Lower lobe of right lung (tissue), 2 donors: ENCODE measurements around the gene MPZL2. TPM values are rescaled to one million over a fixed set of nuclear protein-coding genes. Genes with fewer than 3 reads are reported as not detected.

ENCODE experiments used
- ATAC-seq, 2 donors: fragments of 200-7000 bp; cut with Tn5 transposase; one replicate each; pipeline ENCODE4 v1.9.1; 2020 to 2022; ENCODE audit warnings: mild to moderate bottlenecking in 2 of 2, moderate library complexity in 2 of 2
- DNase-seq: peaks from one replicate; pipeline ENCODE4 v3.0.0-alpha.2; 2020
- H3K27ac ChIP-seq: fragments of 200-600 bp; one replicate; pipeline ENCODE4 v1.8.0; 2022
- H3K27me3 ChIP-seq: fragments of 200-600 bp; one replicate; pipeline ENCODE4 v1.8.0; 2022; ENCODE audit warnings: low read depth
- H3K36me3 ChIP-seq: fragments of 200-600 bp; one replicate; pipeline ENCODE4 v1.8.0; 2022; ENCODE audit warnings: mild to moderate bottlenecking
- H3K4me1 ChIP-seq: fragments of 200-600 bp; one replicate; pipeline ENCODE4 v1.8.0; 2022
- H3K4me3 ChIP-seq: fragments of 200-600 bp; one replicate; pipeline ENCODE4 v1.8.0; 2022; ENCODE audit warnings: mild to moderate bottlenecking
- H3K9me3 ChIP-seq: fragments of 200-600 bp; one replicate; pipeline ENCODE4 v1.8.0; 2022
- CTCF ChIP-seq: fragments of 200-600 bp; IDR thresholded peaks from one replicate; pipeline ENCODE4 v1.8.0; 2022; ENCODE audit warnings: antibody characterized with exemption, mild to moderate bottlenecking
- intact Hi-C: fragments of 100-400 bp; cut with DNase I; formaldehyde crosslinking; loops from one replicate; pipeline ENCODE4 v1.11.0; 2022
- total RNA-seq: library from RNA; stranded (reverse); fragmentation: NEBNext Ultra II Directional; extraction: Animal tissue kit (Norgen Biotek cat#: 25700); gene quantifications from one replicate; pipeline ENCODE4 v1.2.1, GENCODE V29; 2021
- donor health status: DM: no; HTN: yes; CAD: no; lungs with severe emphysema.

The MPZL2 gene
- total RNA-seq, 1 donor from 2014 or later = 85.3 TPM

GRCh38 chr11:118212781-118213191, 51.3 kb downstream of the MPZL2 start:
- no peaks in the 10 kb centered on the region for H3K36me3 ChIP-seq
- ATAC-seq (no peak), DNase-seq (no peak)
- no peaks in the 10 kb centered on the region for H3K9me3 ChIP-seq
- intact Hi-C loops = no loop called here
- H3K27ac ChIP-seq = peak overlapping the region; percentile 56
- TF ChIP-seq CTCF = no peak
- H3K27me3 ChIP-seq = no peaks in the 10 kb centered on the region
- peaks cover 51% of the 10 kb centered on the region for H3K4me1 ChIP-seq
- no peak overlapping the region for H3K4me3 ChIP-seq

GRCh38 chr11:118212131-118212725, 51.9 kb downstream of the MPZL2 start:
- TF ChIP-seq CTCF = no peak
- DNase-seq (peak; percentile 56), ATAC-seq (peak; percentile 77 to 83)
- Histone ChIP-seq H3K27me3 (no peaks in the 10 kb centered on the region), H3K4me1 (peaks cover 56% of the 10 kb centered on the region), H3K27ac (peak overlapping the region; percentile 56), H3K36me3 (no peaks in the 10 kb centered on the region), H3K9me3 (no peaks in the 10 kb centered on the region), H3K4me3 (no peak overlapping the region)
- intact Hi-C loops = no loop called here

- Histone ChIP-seq H3K9me3 (no peaks in the 10 kb centered on the region), H3K4me3 (no peak overlapping the region), H3K36me3 (no peaks in the 10 kb centered on the region), H3K27me3 (no peaks in the 10 kb centered on the region), H3K4me1 (peaks cover 55% of the 10 kb centered on the region), H3K27ac (no peak overlapping the region)
- DNase-seq = no peak
- TF ChIP-seq CTCF = no peak
- peak in 1 of 2 donors; percentile 21 for ATAC-seq
- intact Hi-C loops = no loop called here
These were observed 53.1 kb downstream of the MPZL2 start for GRCh38 chr11:118211006-118211405.

- no peaks in the 10 kb centered on the region for H3K27me3 ChIP-seq
- H3K4me1 ChIP-seq = peaks cover 54% of the 10 kb centered on the region
- no peak for TF ChIP-seq CTCF
- no peak for DNase-seq
- H3K4me3 ChIP-seq = no peak overlapping the region
- H3K36me3 ChIP-seq = peaks cover 1% of the 10 kb centered on the region
- H3K27ac ChIP-seq = no peak overlapping the region
- intact Hi-C loops = no loop called here
- no peak for ATAC-seq
- H3K9me3 ChIP-seq = no peaks in the 10 kb centered on the region
These were observed 53.8 kb downstream of the MPZL2 start for GRCh38 chr11:118210323-118210722.

GRCh38 chr11:118209033-118209432, 55.1 kb downstream of the MPZL2 start:
- H3K27me3 ChIP-seq = no peaks in the 10 kb centered on the region
- intact Hi-C loops = no loop called here
- H3K36me3 ChIP-seq = peaks cover 7% of the 10 kb centered on the region
- H3K27ac ChIP-seq = no peak overlapping the region
- no peak for DNase-seq
- no peak for ATAC-seq
- peaks cover 54% of the 10 kb centered on the region for H3K4me1 ChIP-seq
- H3K9me3 ChIP-seq = no peaks in the 10 kb centered on the region
- TF ChIP-seq CTCF = no peak
- no peak overlapping the region for H3K4me3 ChIP-seq

GRCh38 chr11:118207079-118207478, 57.0 kb downstream of the MPZL2 start:
- intact Hi-C loops = no loop called here
- Histone ChIP-seq H3K4me3 (no peak overlapping the region), H3K36me3 (peaks cover 17% of the 10 kb centered on the region), H3K27ac (no peak overlapping the region), H3K27me3 (no peaks in the 10 kb centered on the region), H3K9me3 (no peaks in the 10 kb centered on the region), H3K4me1 (peaks cover 34% of the 10 kb centered on the region)
- no peak for TF ChIP-seq CTCF
- ATAC-seq = no peak
- no peak for DNase-seq
